GM12878 (cell line): ENCODE results near the gene SH3D19. TPM values are rescaled to one million over a fixed set of nuclear protein-coding genes. Genes with fewer than 3 reads are reported as not detected.

Experiments used
- ATAC-seq: fragments of 200-7000 bp; cut with Tn5 transposase; 3 replicates; pipeline ENCODE4 v1.9.1; 2020; ENCODE audit warnings: mild to moderate bottlenecking, moderate library complexity
- BruUV-seq: library from RNA; stranded (reverse); fragments of 400-500 nt; replicated peaks from 2 replicates; lab custom pipeline; 2021; lab: Mats Ljungman, UMichigan
- CTCF ChIA-PET: fragments of 300-600 bp; sonication (Branson Sonifier 250); formaldehyde crosslinking; extraction: SDS; loops from one replicate; lab custom pipeline; 2021; ENCODE audit warnings: inconsistent platforms; lab: Yijun Ruan, JAX
- POLR2A ChIA-PET: fragments of 350-600 bp; formaldehyde crosslinking; extraction: SDS; loops from one replicate; lab custom pipeline; 2021; ENCODE audit warnings: inconsistent platforms; lab: Charles Lee
- RAD21 ChIA-PET: fragments of 300-600 bp; sonication (Branson Sonifier 250); formaldehyde crosslinking; loops from one replicate; lab custom pipeline; 2023; ENCODE audit warnings: antibody characterized with exemption; ENCODE audit not compliant: unreplicated experiment; lab: Charles Lee
- SMC1A ChIA-PET: fragments of 300-600 bp; sonication (Branson Sonifier 250); formaldehyde crosslinking; loops from one replicate; lab custom pipeline; 2023; ENCODE audit not compliant: unreplicated experiment, uncharacterized antibody; lab: Charles Lee
- DNase-seq: peaks from one replicate; pipeline ENCODE4 v3.0.0-alpha.2; 2011; ENCODE audit warnings: low read depth, low spot score
- FAIRE-seq: peaks from 3 replicates; lab custom pipeline; 2011; peaks lifted over from hg19 to GRCh38; lab: Jason Lieb, UNC
- H2AFZ ChIP-seq: 2 replicates; pipeline ENCODE4 v1.6.0; 2011; ENCODE audit warnings: low read depth, low read length, control low read depth; ENCODE audit not compliant: control insufficient read depth
- H3K27ac ChIP-seq: 2 replicates; pipeline ENCODE4 v1.5.1; 2011; ENCODE audit warnings: control low read depth; ENCODE audit not compliant: control insufficient read depth, insufficient read depth
- H3K27me3 ChIP-seq, 2 experiments: replicated peaks in 1 of 2; 2 replicates each; pipeline versions ENCODE4 v1.6.0 to v1.6.1; 2011; ENCODE audit warnings: low read length in 1 of 2; ENCODE audit not compliant: control insufficient read depth in 2 of 2, insufficient read depth in 2 of 2
- H3K36me3 ChIP-seq, 2 experiments: 2 replicates each; pipeline ENCODE4 v1.5.1; 2011; ENCODE audit warnings: low read length in 1 of 2; ENCODE audit not compliant: control insufficient read depth in 2 of 2, insufficient read depth in 2 of 2
- H3K4me1 ChIP-seq: 2 replicates; pipeline ENCODE4 v1.6.1; 2011; ENCODE audit warnings: mild to moderate bottlenecking, low read length, moderate library complexity, mixed read lengths; ENCODE audit not compliant: control insufficient read depth, insufficient read depth
- H3K4me2 ChIP-seq: 2 replicates; pipeline ENCODE4 v1.6.0; 2011; ENCODE audit warnings: control low read depth; ENCODE audit not compliant: control insufficient read depth, insufficient read depth
- H3K4me3 ChIP-seq: fragments of 200-600 bp; sonication (generic); 2 replicates; pipeline ENCODE4 v1.5.1; 2016
- H3K79me2 ChIP-seq: 2 replicates; pipeline ENCODE4 v1.6.0; 2011; ENCODE audit warnings: low read length; ENCODE audit not compliant: control insufficient read depth, insufficient read depth
- H3K9ac ChIP-seq: 2 replicates; pipeline ENCODE4 v1.8.0; 2011; ENCODE audit warnings: low read length, control low read depth, mixed read lengths; ENCODE audit not compliant: control insufficient read depth, insufficient read depth
- H3K9me3 ChIP-seq: replicated peaks from 3 replicates; pipeline ENCODE4 v1.5.1; 2011; ENCODE audit warnings: mild to moderate bottlenecking, low read length; ENCODE audit not compliant: control insufficient read depth, insufficient read depth
- H4K20me1 ChIP-seq: 2 replicates; pipeline ENCODE4 v1.6.0; 2011; ENCODE audit not compliant: control insufficient read depth, insufficient read depth
- BCL3 ChIP-seq: IDR thresholded peaks from 2 replicates; pipeline ENCODE4 v1.6.1; 2011; ENCODE audit warnings: borderline replicate concordance, low read depth, mild to moderate bottlenecking, moderate library complexity, low read length; ENCODE audit not compliant: insufficient read depth, poor library complexity, severe bottlenecking
- CBX5 ChIP-seq: sonication (generic); IDR thresholded peaks from 2 replicates; pipeline ENCODE4 v1.6.1; 2016; ENCODE audit warnings: low read depth, moderate library complexity, mild to moderate bottlenecking, inconsistent platforms
- CREM ChIP-seq: IDR thresholded peaks from 2 replicates; pipeline ENCODE4 v1.6.1; 2014; ENCODE audit warnings: antibody characterized with exemption, low read depth
- EGR1 ChIP-seq, 2 experiments: IDR thresholded peaks; 1 replicate in 1 of 2; 2 replicates in 1 of 2; pipeline ENCODE4 v1.6.1; 2011 to 2012; ENCODE audit warnings: low read depth in 2 of 2, low read length in 2 of 2, borderline replicate concordance in 1 of 2, mild to moderate bottlenecking in 1 of 2, moderate library complexity in 1 of 2
- ESRRA ChIP-seq: IDR thresholded peaks from 2 replicates; pipeline ENCODE4 v1.6.1; 2012; ENCODE audit warnings: mild to moderate bottlenecking, low read length, improper control_type of control experiment
- IRF4 ChIP-seq: IDR thresholded peaks from 2 replicates; pipeline ENCODE4 v1.6.1; 2011; ENCODE audit warnings: low read depth, low read length
- MTA2 ChIP-seq: fragments of 450-650 bp; IDR thresholded peaks from 2 replicates; pipeline ENCODE4 v1.6.1; 2016; ENCODE audit warnings: low read depth, mild to moderate bottlenecking, moderate library complexity
- MTA3 ChIP-seq: IDR thresholded peaks from 2 replicates; pipeline ENCODE4 v1.6.1; 2012; ENCODE audit warnings: low read length, inconsistent platforms, borderline replicate concordance
- NFXL1 ChIP-seq: fragments of 450-650 bp; IDR thresholded peaks from 2 replicates; pipeline ENCODE4 v1.6.1; 2017; ENCODE audit warnings: antibody characterized with exemption, mild to moderate bottlenecking, borderline replicate concordance
- NFYA ChIP-seq: IDR thresholded peaks from 2 replicates; pipeline ENCODE4 v1.6.1; 2011; ENCODE audit warnings: low read depth, mild to moderate bottlenecking, low read length, improper control_type of control experiment, borderline replicate concordance
- NKRF ChIP-seq: fragments of 450-650 bp; conservative IDR thresholded peaks from 2 replicates; pipeline ENCODE4 v1.6.1; 2017; ENCODE audit warnings: mild to moderate bottlenecking, moderate library complexity
- PAX5 ChIP-seq: IDR thresholded peaks from 2 replicates; pipeline ENCODE4 v1.6.1; 2011; ENCODE audit warnings: low read depth, low read length, borderline replicate concordance
- REST ChIP-seq: IDR thresholded peaks from 2 replicates; pipeline ENCODE4 v1.6.1; 2012; ENCODE audit warnings: mild to moderate bottlenecking, low read depth, low read length
- SIX5 ChIP-seq: IDR thresholded peaks from 2 replicates; pipeline ENCODE4 v1.6.1; 2011; ENCODE audit warnings: mild to moderate bottlenecking, low read depth, low read length, moderate library complexity; ENCODE audit not compliant: severe bottlenecking
- SRF ChIP-seq, 2 experiments: IDR thresholded peaks; 2 replicates each; pipeline ENCODE4 v1.6.1; 2011; ENCODE audit warnings: low read depth in 2 of 2, low read length in 2 of 2, mild to moderate bottlenecking in 1 of 2, moderate library complexity in 1 of 2
- WGBS: methylation state at CpG from one replicate; pipeline ENCODE4 v1.1.6; 2016; ENCODE audit warnings: low lambda C conversion rate; ENCODE audit not compliant: insufficient replicate concordance, insufficient coverage; ENCODE audit errors: missing lambda C conversion rate; 5-methylcytosine and 5-hydroxymethylcytosine counted together
- in situ Hi-C: fragments of 300-500 bp; cut with MboI; formaldehyde crosslinking; loops from 9 replicates; pipeline ENCODE4 v1.14.3; 2018; ENCODE audit warnings: mixed read lengths
- intact Hi-C: fragments of 100-400 bp; cut with micrococcal nuclease; formaldehyde crosslinking; loops from one replicate; pipeline ENCODE4 v1.14.2; 2022; ENCODE audit not compliant: unreplicated experiment
- polyA plus RNA-seq, 11 experiments: library from polyadenylated mRNA; depleted of rRNA in 4 of 11; unstranded in 6 of 11; stranded (reverse) in 5 of 11; fragments of >200 nt; fragmentation: Nextera tagmentation in 4 of 11; fragmentation: Illumina TruSeq in 1 of 11; extraction: Ambion mirVana in 4 of 11; extraction: Trizol in 1 of 11; gene quantifications; 1 replicate in 1 of 11; 2 replicates in 10 of 11; pipeline versions ENCODE4 v1.2.1 to v1.2.3, GENCODE V29; 2011 to 2016; ENCODE audit warnings: inconsistent platforms in 2 of 11, missing spikeins in 2 of 11, low read depth in 1 of 11
- total RNA-seq, 4 experiments: library from RNA; depleted of rRNA in 3 of 4; stranded (reverse); fragments of >200 nt in 3 of 4; fragmentation: Illumina TruSeq in 1 of 4; extraction: Trizol in 1 of 4; gene quantifications; 2 replicates each; pipeline versions ENCODE4 v1.2.1 to v1.2.3, GENCODE V29; 2013 to 2021

SH3D19 gene
- total and polyA plus RNA-seq, 10 of the 15 experiments (the other 5 are each of a cell fraction or from before 2014, with no cell fraction given): 0.03 to 6.9 (median 0.33) TPM; not detected in 3

GRCh38 chr4:151267822-151268535 is 57.4 kb downstream of the SH3D19 start:
- Histone ChIP-seq H3K79me2 (no peaks in the 10 kb centered on the region), H4K20me1 (no peaks in the 10 kb centered on the region), H3K27me3 (no peaks in the 10 kb centered on the region; a peak in 1 of 4 replicates), H3K9me3 (no peaks in the 10 kb centered on the region), H3K9ac (no peak overlapping the region), H3K36me3 (no peaks in the 10 kb centered on the region), H2AFZ (no peak overlapping the region), H3K27ac (no peak overlapping the region), H3K4me1 (no peaks in the 10 kb centered on the region), H3K4me3 (no peak overlapping the region), H3K4me2 (no peak overlapping the region)
- RAD21 ChIA-PET: no interaction called here
- 34% methylated on average over 7 of the region's 7 CpGs for WGBS
- SMC1A ChIA-PET: no interaction called here
- FAIRE-seq (no peak), DNase-seq (no peak), ATAC-seq (no peak)
- intact Hi-C loops: no loop called here
- POLR2A ChIA-PET: no interaction called here
- BruUV-seq: no TSS peak
- in situ Hi-C loops: no loop called here
- CTCF ChIA-PET: no interaction called here
- no peak for TF ChIP-seq ESRRA
- no peak for TF ChIP-seq SIX5
- no peak for TF ChIP-seq NFXL1
- TF ChIP-seq SRF (IDR thresholded peaks at IDR 0.05; ENCODE audit: low read depth in 2 of 2, low read length in 2 of 2): no peak
- no peak for TF ChIP-seq IRF4
- no peak for TF ChIP-seq REST
- TF ChIP-seq NKRF: no peak
- TF ChIP-seq CREM: no peak
- TF ChIP-seq NFYA: no peak
- TF ChIP-seq EGR1 (IDR thresholded peaks at IDR 0.05; ENCODE audit: borderline replicate concordance in 1 of 2, low read depth in 2 of 2, low read length in 2 of 2): no peak
- TF ChIP-seq MTA2: no peak
- TF ChIP-seq BCL3: no peak
- TF ChIP-seq MTA3: no peak
- TF ChIP-seq CBX5: no peak
- no peak for TF ChIP-seq PAX5
